GM19467 (cell line): ENCODE results near the gene MRPL2.
"Not testable (repeated sequence)": the region's sequence is repeated elsewhere in the genome, so short reads cannot be mapped to it uniquely, and the experiment has no call there.

Experiments used
- ATAC-seq: cut with Tn5 transposase; IDR thresholded peaks from one replicate; pipeline ENCODE4 v1.9.1; 2021; ENCODE audit warnings: mild to moderate bottlenecking, moderate library complexity; ENCODE audit not compliant: unreplicated experiment

MRPL2 gene

GRCh38 chr6:43082806-43083655 lies 23.8 kb upstream of the MRPL2 start:
- no peak for ATAC-seq

- not testable (repeated sequence) for ATAC-seq
Observed at GRCh38 chr6:43081922-43082321, 22.7 kb upstream of the MRPL2 start.

GRCh38 chr6:43081043-43081442 lies 21.8 kb upstream of the MRPL2 start:
- ATAC-seq: no peak

GRCh38 chr6:43078691-43079090 lies 19.5 kb upstream of the MRPL2 start:
- no peak for ATAC-seq

GRCh38 chr6:43077981-43078511 lies 18.8 kb upstream of the MRPL2 start:
- no peak for ATAC-seq

- no peak for ATAC-seq
Observed at GRCh38 chr6:43077333-43077809, 18.1 kb upstream of the MRPL2 start.

GRCh38 chr6:43076464-43077332 lies 17.5 kb upstream of the MRPL2 start:
- ATAC-seq: no peak

GRCh38 chr6:43075670-43076463 lies 16.6 kb upstream of the MRPL2 start, which contains the start of gene PTK7:
Gene PTK7, plus strand, starts transcription at chr6:43076314. Its CDS starts 175 bp downstream, at chr6:43076489.
- ATAC-seq: no peak

GRCh38 chr6:43074847-43075669 lies 15.8 kb upstream of the MRPL2 start:
- ATAC-seq: no peak

GRCh38 chr6:43070028-43070632 lies 10.9 kb upstream of the MRPL2 start:
- ATAC-seq: no peak

GRCh38 chr6:43062818-43063217 lies 3.6 kb upstream of the MRPL2 start:
- no peak for ATAC-seq

GRCh38 chr6:43061861-43062260 lies 2.6 kb upstream of the MRPL2 start:
- no peak for ATAC-seq

GRCh38 chr6:43060755-43061633 lies 1.8 kb upstream of the MRPL2 start:
- no peak for ATAC-seq

GRCh38 chr6:43060034-43060754 lies 960 bp upstream of the MRPL2 start:
- ATAC-seq: peak; percentile 4

- no peak for ATAC-seq
Observed at GRCh38 chr6:43058531-43058930, 703 bp downstream of the MRPL2 start.

- no peak for ATAC-seq
Observed at GRCh38 chr6:43055966-43056365, 3.3 kb downstream of the MRPL2 start.

GRCh38 chr6:43054206-43054943 lies 4.9 kb downstream of the MRPL2 start:
- no peak for ATAC-seq
